SK-N-MC (cell line): ENCODE results near the gene MACROD2.

ENCODE experiments used
- EZH2 ChIP-seq: fragments of 200-600 bp; sonication (generic); IDR thresholded peaks from one replicate; pipeline ENCODE4 v1.6.1; 2017; ENCODE audit warnings: antibody characterized with exemption
- POLR2AphosphoS5 ChIP-seq: IDR thresholded peaks from 2 replicates; pipeline ENCODE4 v1.6.1; 2012; ENCODE audit warnings: mild to moderate bottlenecking, low read depth, low read length, borderline replicate concordance

- TF ChIP-seq EZH2: no peak
- TF ChIP-seq POLR2AphosphoS5: no peak
These were observed 2086.8 kb downstream of the MACROD2 start for GRCh38 chr20:16082051-16082550.
